ENCODE data around the gene PCYT2.

The PCYT2 gene

DNA sequence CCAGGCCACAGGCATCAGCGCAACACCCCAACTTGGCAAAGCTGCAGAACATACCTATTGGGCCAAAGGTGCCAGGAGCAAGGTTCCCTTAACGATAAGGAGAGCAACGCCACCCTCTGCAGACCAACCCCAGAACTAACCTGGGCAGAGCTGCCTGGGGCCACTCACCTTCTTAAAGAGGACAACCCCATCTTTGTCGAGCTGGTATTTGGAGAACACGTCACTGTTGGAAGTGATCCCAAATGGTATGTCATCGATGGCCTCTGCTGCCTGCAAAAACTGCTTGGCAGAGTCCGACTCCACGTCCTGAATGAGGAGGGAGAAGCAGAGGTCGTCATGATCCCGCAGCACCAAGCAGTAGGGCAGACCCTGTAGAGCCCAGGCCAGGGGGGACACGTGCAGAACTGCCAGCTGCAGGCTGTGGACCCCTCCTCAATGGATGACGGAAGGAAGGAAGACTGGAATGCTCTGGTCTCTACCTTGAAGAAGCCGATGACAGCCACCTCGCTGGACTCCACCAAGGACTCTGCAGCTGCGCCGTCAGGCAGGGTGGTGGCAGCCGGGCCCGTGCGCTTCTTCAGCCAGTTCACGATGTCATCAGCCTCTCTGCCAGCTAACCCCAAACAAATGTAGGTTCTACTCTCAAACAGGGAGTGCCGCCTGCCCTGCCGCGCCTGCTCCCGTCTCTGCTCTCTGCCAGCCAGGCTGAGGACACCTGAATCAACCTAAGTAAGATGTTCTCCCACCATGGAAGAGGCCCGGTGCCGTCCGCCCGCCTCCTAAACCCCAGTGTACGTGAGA is 56.0 kb downstream of the PCYT2 start:
- no peak overlapping the region for H3K4me2 ChIP-seq (ENCODE audit: insufficient read depth, low read length)
- no peaks in the 10 kb centered on the region for H3K27me3 ChIP-seq (ENCODE audit: insufficient read depth, low read length, poor library complexity)
- peaks cover 84% of the 10 kb centered on the region for H3K36me3 ChIP-seq (ENCODE audit: insufficient read depth, low read length)
- no peak overlapping the region for H3K27ac ChIP-seq (ENCODE audit: low read length)
- H3K79me2 ChIP-seq (ENCODE audit: insufficient read depth, low read length), result peaks cover 84% of the 10 kb centered on the region
- H3K4me1 ChIP-seq (ENCODE audit: insufficient read depth, low read length), result peaks cover 32% of the 10 kb centered on the region
- TF ChIP-seq, protein P1, sequence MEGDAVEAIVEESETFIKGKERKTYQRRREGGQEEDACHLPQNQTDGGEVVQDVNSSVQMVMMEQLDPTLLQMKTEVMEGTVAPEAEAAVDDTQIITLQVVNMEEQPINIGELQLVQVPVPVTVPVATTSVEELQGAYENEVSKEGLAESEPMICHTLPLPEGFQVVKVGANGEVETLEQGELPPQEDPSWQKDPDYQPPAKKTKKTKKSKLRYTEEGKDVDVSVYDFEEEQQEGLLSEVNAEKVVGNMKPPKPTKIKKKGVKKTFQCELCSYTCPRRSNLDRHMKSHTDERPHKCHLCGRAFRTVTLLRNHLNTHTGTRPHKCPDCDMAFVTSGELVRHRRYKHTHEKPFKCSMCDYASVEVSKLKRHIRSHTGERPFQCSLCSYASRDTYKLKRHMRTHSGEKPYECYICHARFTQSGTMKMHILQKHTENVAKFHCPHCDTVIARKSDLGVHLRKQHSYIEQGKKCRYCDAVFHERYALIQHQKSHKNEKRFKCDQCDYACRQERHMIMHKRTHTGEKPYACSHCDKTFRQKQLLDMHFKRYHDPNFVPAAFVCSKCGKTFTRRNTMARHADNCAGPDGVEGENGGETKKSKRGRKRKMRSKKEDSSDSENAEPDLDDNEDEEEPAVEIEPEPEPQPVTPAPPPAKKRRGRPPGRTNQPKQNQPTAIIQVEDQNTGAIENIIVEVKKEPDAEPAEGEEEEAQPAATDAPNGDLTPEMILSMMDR (IDR thresholded peaks at IDR 0.05; ENCODE audit: borderline replicate concordance, extremely low read depth, low read length, poor library complexity, severe bottlenecking), result peak; percentile 36
- TF ChIP-seq EZH2 (IDR thresholded peaks at IDR 0.05; ENCODE audit: borderline replicate concordance, low read depth, low read length, severe bottlenecking), result no peak
- H3K9me3 ChIP-seq (ENCODE audit: insufficient read depth, low read length, severe bottlenecking), result no peaks in the 10 kb centered on the region
- peaks cover 55% of the 10 kb centered on the region for H4K20me1 ChIP-seq (ENCODE audit: insufficient read depth, low read length)
- no peak overlapping the region for H3K9ac ChIP-seq (ENCODE audit: low read depth, low read length)
- ATAC-seq (ENCODE audit: insufficient read depth, low read depth) (no peak), DNase-seq (no peak)
- no peak overlapping the region for H2AFZ ChIP-seq (ENCODE audit: low read depth, low read length)
- H3K4me3 ChIP-seq (ENCODE audit: low read depth in 1 of 2, low read length in 2 of 2), result no peak overlapping the region

DNA sequence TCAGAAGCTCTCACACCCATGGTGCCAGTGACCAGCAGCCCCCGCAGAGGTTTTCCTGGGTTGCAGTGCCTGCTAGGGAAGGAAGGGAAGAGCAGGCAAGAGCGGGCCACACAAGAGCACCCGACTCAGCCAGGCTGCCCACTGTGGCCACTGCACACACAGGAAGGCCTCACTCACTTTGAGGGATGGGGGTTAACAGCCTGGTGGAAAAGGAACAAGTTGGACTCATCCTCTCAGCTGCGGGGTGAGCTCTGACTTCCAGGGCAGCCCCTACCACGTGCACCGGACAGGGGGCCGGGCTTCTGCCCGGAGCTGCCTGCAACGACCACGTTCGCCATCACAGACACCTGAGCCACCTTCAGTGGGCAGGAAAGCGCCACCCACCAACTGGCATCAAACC is 59.0 kb downstream of the PCYT2 start:
- H3K27me3 ChIP-seq (ENCODE audit: insufficient read depth, low read length, poor library complexity), result no peaks in the 10 kb centered on the region
- H3K27ac ChIP-seq (ENCODE audit: low read length), result no peak overlapping the region
- H3K4me3 ChIP-seq (ENCODE audit: low read depth in 1 of 2, low read length in 2 of 2), result no peak overlapping the region
- H3K4me1 ChIP-seq (ENCODE audit: insufficient read depth, low read length), result peaks cover 6% of the 10 kb centered on the region; the same call in 1 of the 2 replicates
- H4K20me1 ChIP-seq (ENCODE audit: insufficient read depth, low read length), result peaks cover 31% of the 10 kb centered on the region
- peaks cover 77% of the 10 kb centered on the region for H3K36me3 ChIP-seq (ENCODE audit: insufficient read depth, low read length)
- ATAC-seq (ENCODE audit: insufficient read depth, low read depth) (no peak), DNase-seq (no peak)
- no peak overlapping the region for H3K4me2 ChIP-seq (ENCODE audit: insufficient read depth, low read length)
- H2AFZ ChIP-seq (ENCODE audit: low read depth, low read length), result no peak overlapping the region
- TF ChIP-seq EZH2 (IDR thresholded peaks at IDR 0.05; ENCODE audit: borderline replicate concordance, low read depth, low read length, severe bottlenecking), result no peak
- TF ChIP-seq, protein P1 (IDR thresholded peaks at IDR 0.05; ENCODE audit: borderline replicate concordance, extremely low read depth, low read length, poor library complexity, severe bottlenecking), result no peak
- no peaks in the 10 kb centered on the region for H3K9me3 ChIP-seq (ENCODE audit: insufficient read depth, low read length, severe bottlenecking)
- peaks cover 58% of the 10 kb centered on the region for H3K79me2 ChIP-seq (ENCODE audit: insufficient read depth, low read length)
- H3K9ac ChIP-seq (ENCODE audit: low read depth, low read length), result no peak overlapping the region

DNA sequence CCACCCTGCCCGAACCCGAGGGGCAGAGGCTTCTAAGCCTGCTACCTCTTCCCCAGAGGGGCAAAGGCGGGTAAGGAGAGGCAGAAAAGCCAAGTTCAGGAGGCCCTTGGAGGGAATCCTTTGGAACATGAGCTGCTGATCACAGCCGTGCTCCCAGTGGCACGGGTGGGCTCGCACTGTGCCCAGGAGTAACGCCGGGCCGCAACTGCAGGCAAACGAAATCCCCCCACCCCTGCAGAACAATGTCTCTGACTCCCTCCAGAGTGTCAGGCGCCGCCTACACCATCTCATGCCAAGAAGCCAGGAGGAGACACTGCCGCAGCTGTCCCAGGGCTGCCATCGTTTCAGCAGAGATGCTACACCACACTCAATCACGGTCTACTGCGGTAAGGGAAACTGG is 59.8 kb downstream of the PCYT2 start:
- no peak overlapping the region for H3K4me3 ChIP-seq (ENCODE audit: low read depth in 1 of 2, low read length in 2 of 2)
- DNase-seq (no peak), ATAC-seq (ENCODE audit: insufficient read depth, low read depth) (no peak)
- peaks cover 79% of the 10 kb centered on the region for H3K36me3 ChIP-seq (ENCODE audit: insufficient read depth, low read length)
- TF ChIP-seq, protein P1 (IDR thresholded peaks at IDR 0.05; ENCODE audit: borderline replicate concordance, extremely low read depth, low read length, poor library complexity, severe bottlenecking), result no peak
- TF ChIP-seq EZH2 (IDR thresholded peaks at IDR 0.05; ENCODE audit: borderline replicate concordance, low read depth, low read length, severe bottlenecking), result no peak
- peaks cover 51% of the 10 kb centered on the region for H3K79me2 ChIP-seq (ENCODE audit: insufficient read depth, low read length)
- peaks cover 31% of the 10 kb centered on the region for H4K20me1 ChIP-seq (ENCODE audit: insufficient read depth, low read length)
- no peak overlapping the region for H3K27ac ChIP-seq (ENCODE audit: low read length)
- H3K9ac ChIP-seq (ENCODE audit: low read depth, low read length), result no peak overlapping the region
- H3K4me2 ChIP-seq (ENCODE audit: insufficient read depth, low read length), result no peak overlapping the region
- peaks cover 4% of the 10 kb centered on the region; the same call in 1 of the 2 replicates for H3K4me1 ChIP-seq (ENCODE audit: insufficient read depth, low read length)
- H3K27me3 ChIP-seq (ENCODE audit: insufficient read depth, low read length, poor library complexity), result no peaks in the 10 kb centered on the region
- no peaks in the 10 kb centered on the region for H3K9me3 ChIP-seq (ENCODE audit: insufficient read depth, low read length, severe bottlenecking)
- no peak overlapping the region for H2AFZ ChIP-seq (ENCODE audit: low read depth, low read length)

Measured in DND-41 (cell line).